Naive thymus-derived CD4-positive, alpha-beta T cell (primary cell): ENCODE data around the gene TBC1D10A. TPM values are rescaled to one million over a fixed set of nuclear protein-coding genes. Genes with fewer than 3 reads are reported as not detected.

ENCODE experiments used
- ATAC-seq: fragments of 150-1000 bp; cut with Tn5 transposase; 2 replicates; pipeline ENCODE4 v1.10.0; 2021; ENCODE audit warnings: mild to moderate bottlenecking, moderate library complexity
- CTCF ChIA-PET: fragments of 350-600 bp; sonication (Branson Sonifier 250); formaldehyde crosslinking; loops from one replicate; lab custom pipeline; 2021; ENCODE audit warnings: antibody characterized with exemption; lab: Charles Lee
- POLR2A ChIA-PET: fragments of 350-600 bp; sonication (Branson Sonifier 250); formaldehyde crosslinking; loops from one replicate; lab custom pipeline; 2021; ENCODE audit warnings: antibody characterized with exemption, inconsistent platforms; lab: Charles Lee
- DNase-seq, 9 donors: peaks; one replicate each; pipeline versions ENCODE4 v3.0.0 to v3.0.0-alpha.2; 2020 to 2022; ENCODE audit warnings: mixed read lengths in 1 of 9
- H3K27ac ChIP-seq: one replicate; pipeline ENCODE4 v1.7.0; 2013; ENCODE audit warnings: mild to moderate bottlenecking, low read depth, low read length, moderate library complexity
- H3K27me3 ChIP-seq, 2 donors: one replicate each; pipeline ENCODE4 v1.7.0; 2013; ENCODE audit warnings: low read length in 2 of 2, mild to moderate bottlenecking in 2 of 2, moderate library complexity in 2 of 2; ENCODE audit not compliant: control insufficient read depth in 2 of 2, insufficient read depth in 2 of 2
- H3K36me3 ChIP-seq, 3 experiments: 1 replicate in 2 of 3; 2 replicates in 1 of 3; pipeline ENCODE4 v1.7.0; 2013; ENCODE audit warnings: low read length in 3 of 3, mild to moderate bottlenecking in 3 of 3, moderate library complexity in 1 of 3; ENCODE audit not compliant: insufficient read depth in 3 of 3, control insufficient read depth in 2 of 3
- H3K4me1 ChIP-seq, 2 donors: one replicate each; pipeline ENCODE4 v1.7.0; 2013; ENCODE audit warnings: low read length in 2 of 2, mild to moderate bottlenecking in 2 of 2, moderate library complexity in 1 of 2; ENCODE audit not compliant: control insufficient read depth in 2 of 2, insufficient read depth in 2 of 2
- H3K4me3 ChIP-seq: 2 replicates; pipeline ENCODE4 v1.7.0; 2013; ENCODE audit warnings: mild to moderate bottlenecking, low read length
- H3K9me3 ChIP-seq, 3 experiments: 1 replicate in 2 of 3; 2 replicates in 1 of 3; pipeline ENCODE4 v1.7.0; 2013; ENCODE audit warnings: low read length in 3 of 3; ENCODE audit not compliant: control insufficient read depth in 2 of 3
- H3K27ac Mint-ChIP-seq, 9 donors: one replicate each; pipeline ENCODE4 v1.8.0; 2020 to 2022; ENCODE audit warnings: mixed read lengths in 9 of 9, mild to moderate bottlenecking in 8 of 9, moderate library complexity in 5 of 9, inconsistent platforms in 2 of 9
- H3K27me3 Mint-ChIP-seq, 5 donors: one replicate each; pipeline ENCODE4 v1.8.0; 2021 to 2022; ENCODE audit warnings: mixed read lengths in 5 of 5, mild to moderate bottlenecking in 1 of 5
- H3K36me3 Mint-ChIP-seq, 5 donors: one replicate each; pipeline ENCODE4 v1.8.0; 2020 to 2022; ENCODE audit warnings: mixed read lengths in 5 of 5, mild to moderate bottlenecking in 3 of 5, inconsistent platforms in 1 of 5
- H3K4me1 Mint-ChIP-seq, 7 donors: one replicate each; pipeline ENCODE4 v1.8.0; 2020 to 2022; ENCODE audit warnings: mixed read lengths in 7 of 7, mild to moderate bottlenecking in 3 of 7, inconsistent platforms in 1 of 7
- H3K4me3 Mint-ChIP-seq, 10 donors: one replicate each; pipeline ENCODE4 v1.8.0; 2020 to 2022; ENCODE audit warnings: mild to moderate bottlenecking in 10 of 10, mixed read lengths in 10 of 10, moderate library complexity in 6 of 10, inconsistent platforms in 2 of 10
- H3K9me3 Mint-ChIP-seq, 11 donors: one replicate each; pipeline ENCODE4 v1.8.0; 2020 to 2022; ENCODE audit warnings: mixed read lengths in 11 of 11, mild to moderate bottlenecking in 4 of 11, inconsistent platforms in 1 of 11, moderate library complexity in 1 of 11
- intact Hi-C, 2 donors: fragments of 100-400 bp; cut with micrococcal nuclease; formaldehyde crosslinking; loops; one replicate each; pipeline ENCODE4 v1.15.1; 2023
- polyA plus RNA-seq, 2 donors: library from polyadenylated mRNA; unstranded; fragments of 300-500 nt; fragmentation: Illumina TruSeq; gene quantifications; one replicate each; pipeline ENCODE4 v1.2.3, GENCODE V29; 2021
- total RNA-seq, 6 experiments: library from RNA in 5 of 6; stranded (reverse) in 5 of 6; gene quantifications; 1 replicate in 5 of 6; 2 replicates in 1 of 6; pipeline ENCODE4 v1.2.3 and lab custom pipeline; 2021 to 2026

Gene TBC1D10A
- total and polyA plus RNA-seq, 7 experiments from 2014 or later: 47.2 to 84.7 (median 70.9) TPM

DNA sequence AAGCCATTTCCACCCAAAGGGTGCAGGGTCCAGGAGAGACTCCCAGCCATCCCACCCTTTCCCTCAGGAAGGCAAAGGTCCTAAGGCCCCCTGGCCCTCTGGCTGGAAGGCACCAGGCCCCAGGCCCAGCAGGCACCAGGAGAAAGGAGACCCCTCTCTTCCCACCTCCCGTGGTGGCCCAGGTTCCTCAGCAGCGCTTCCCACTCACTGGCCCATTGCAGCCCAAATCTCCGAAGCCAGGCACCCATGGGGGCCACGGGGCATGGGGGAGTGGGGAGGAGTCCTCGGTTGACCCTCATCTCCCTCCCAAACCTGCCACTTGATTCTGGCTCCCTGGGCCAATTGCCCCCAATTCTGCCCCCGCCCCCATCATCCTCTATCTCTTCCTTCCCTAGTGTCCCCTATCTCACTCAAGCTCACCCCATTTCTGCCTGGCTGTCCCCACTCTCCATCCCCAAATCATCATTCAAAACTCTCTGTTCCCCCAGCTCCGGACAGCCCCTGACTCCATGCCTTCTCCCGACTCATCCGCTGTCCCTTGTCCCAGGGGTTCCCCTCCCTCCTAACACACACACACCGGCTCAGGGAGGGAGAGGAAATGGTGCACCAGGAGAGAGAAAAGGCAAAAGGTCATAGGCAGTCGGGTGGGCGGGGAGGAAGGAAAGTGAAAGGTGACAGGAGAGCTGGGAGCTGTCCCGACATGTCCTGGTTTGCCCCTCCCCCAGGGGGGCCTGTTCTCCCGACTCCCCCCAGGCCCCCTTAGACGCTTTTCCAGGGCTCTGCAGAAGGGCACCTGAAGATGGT is 81.4 kb downstream of the TBC1D10A start:
- H3K4me3 ChIP-seq: peak overlapping the region; percentile 58
- H3K27ac ChIP-seq: no peak overlapping the region
- no peaks in the 10 kb centered on the region for H3K27me3 ChIP-seq
- H3K27ac Mint-ChIP-seq: peak overlapping the region in 2 of 9 donors; percentile 53 to 99
- ATAC-seq (no peak), DNase-seq (peak in 1 of 9 donors; percentile 57)
- H3K4me3 Mint-ChIP-seq: peak overlapping the region in 9 of 10 donors; percentile 60 to 97 (median 86)
- H3K36me3 Mint-ChIP-seq: peaks cover 0 to 48% (median 0%) of the 10 kb centered on the region in 5 donors
- no peaks in the 10 kb centered on the region for H3K9me3 Mint-ChIP-seq
- H3K9me3 ChIP-seq: no peaks in the 10 kb centered on the region
- no peaks in the 10 kb centered on the region for H3K36me3 ChIP-seq
- CTCF ChIA-PET: interaction anchor here (0.7 kb wide), 1 partner anchor 137 kb away, joined by 3 read pairs; no protein-coding TSS in a partner anchor
- H3K27me3 Mint-ChIP-seq: peaks cover 0 to 37% (median 6%) of the 10 kb centered on the region in 5 donors
- intact Hi-C loops: no loop called here
- POLR2A ChIA-PET: interaction anchor here (0.5 kb wide), 1 partner anchor 27 kb away, joined by 3 read pairs; no protein-coding TSS in a partner anchor
- H3K4me1 ChIP-seq: peaks cover 0 to 18% of the 10 kb centered on the region in 2 donors
- peaks cover 6 to 75% (median 26%) of the 10 kb centered on the region in 7 donors for H3K4me1 Mint-ChIP-seq

DNA sequence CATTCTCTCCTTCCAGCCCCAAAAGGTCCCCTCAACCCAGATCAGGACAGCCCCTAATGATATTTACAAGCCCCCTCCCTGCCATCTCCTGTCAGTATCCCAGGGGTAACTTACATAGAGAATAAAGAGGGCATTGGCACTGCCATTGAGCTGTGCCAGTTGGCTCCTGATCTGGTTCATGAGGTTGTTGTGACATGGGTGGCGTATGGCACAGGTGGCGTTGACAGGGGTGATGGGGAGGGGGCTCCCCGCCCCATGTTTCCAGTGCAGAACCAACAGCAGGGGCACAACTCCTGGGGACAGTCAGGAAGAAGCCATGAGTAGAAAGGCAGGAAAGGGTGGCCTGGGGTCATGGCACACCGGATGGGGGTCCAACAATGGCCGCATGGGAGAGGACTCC is 82.1 kb downstream of the TBC1D10A start:
- Histone ChIP-seq H3K4me1 (peaks cover 0 to 18% of the 10 kb centered on the region in 2 donors), H3K27me3 (no peaks in the 10 kb centered on the region), H3K27ac (no peak overlapping the region), H3K9me3 (no peaks in the 10 kb centered on the region), H3K36me3 (no peaks in the 10 kb centered on the region), H3K4me3 (no peak overlapping the region)
- ChIA-PET POLR2A (interaction anchor here (0.5 kb wide), 1 partner anchor 26 kb away, joined by 3 read pairs; no protein-coding TSS in a partner anchor), CTCF (no interaction called here)
- H3K27me3 Mint-ChIP-seq: peaks cover 0 to 37% (median 6%) of the 10 kb centered on the region in 5 donors
- intact Hi-C loops: no loop called here
- H3K4me3 Mint-ChIP-seq: peak overlapping the region in 8 of 10 donors; percentile 10 to 97 (median 62)
- DNase-seq (no peak), ATAC-seq (no peak)
- no peaks in the 10 kb centered on the region for H3K9me3 Mint-ChIP-seq
- peaks cover 0 to 49% (median 0%) of the 10 kb centered on the region in 5 donors for H3K36me3 Mint-ChIP-seq
- H3K4me1 Mint-ChIP-seq: peaks cover 6 to 73% (median 24%) of the 10 kb centered on the region in 7 donors
- H3K27ac Mint-ChIP-seq: peak overlapping the region in 2 of 9 donors; percentile 47 to 99

DNA sequence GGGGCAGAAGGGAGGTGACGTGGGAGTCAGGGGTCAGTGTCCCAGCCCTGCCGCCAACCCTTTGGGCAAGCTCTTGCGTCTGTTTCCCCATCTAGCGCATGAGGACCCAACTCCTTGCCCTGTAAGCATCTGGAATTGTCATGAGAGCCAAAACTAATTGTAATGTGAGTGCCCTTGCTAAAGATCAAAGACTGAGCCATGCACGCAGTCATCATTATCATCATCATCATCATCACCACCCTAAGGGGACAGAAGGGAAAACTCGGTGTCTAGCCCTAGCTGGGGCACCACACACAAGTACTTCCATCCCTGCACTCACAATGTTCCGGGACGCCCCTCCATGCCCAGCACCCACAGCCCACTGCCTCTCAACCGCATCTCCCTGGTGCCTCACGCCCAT is 82.7 kb downstream of the TBC1D10A start:
- Mint-ChIP-seq H3K4me3 (peak overlapping the region in 3 of 10 donors; percentile 33 to 97 (median 39)), H3K9me3 (no peaks in the 10 kb centered on the region), H3K27ac (peak overlapping the region in 1 of 9 donors; percentile 99), H3K27me3 (peaks cover 0 to 37% (median 6%) of the 10 kb centered on the region in 5 donors), H3K36me3 (peaks cover 0 to 51% (median 0%) of the 10 kb centered on the region in 5 donors), H3K4me1 (peaks cover 6 to 77% (median 21%) of the 10 kb centered on the region in 7 donors)
- Histone ChIP-seq H3K9me3 (no peaks in the 10 kb centered on the region), H3K27ac (no peak overlapping the region), H3K4me1 (peaks cover 0 to 18% of the 10 kb centered on the region in 2 donors), H3K27me3 (no peaks in the 10 kb centered on the region), H3K4me3 (no peak overlapping the region), H3K36me3 (no peaks in the 10 kb centered on the region)
- CTCF ChIA-PET: no interaction called here
- intact Hi-C loops: no loop called here
- ATAC-seq (no peak), DNase-seq (no peak)
- POLR2A ChIA-PET: no interaction called here

DNA sequence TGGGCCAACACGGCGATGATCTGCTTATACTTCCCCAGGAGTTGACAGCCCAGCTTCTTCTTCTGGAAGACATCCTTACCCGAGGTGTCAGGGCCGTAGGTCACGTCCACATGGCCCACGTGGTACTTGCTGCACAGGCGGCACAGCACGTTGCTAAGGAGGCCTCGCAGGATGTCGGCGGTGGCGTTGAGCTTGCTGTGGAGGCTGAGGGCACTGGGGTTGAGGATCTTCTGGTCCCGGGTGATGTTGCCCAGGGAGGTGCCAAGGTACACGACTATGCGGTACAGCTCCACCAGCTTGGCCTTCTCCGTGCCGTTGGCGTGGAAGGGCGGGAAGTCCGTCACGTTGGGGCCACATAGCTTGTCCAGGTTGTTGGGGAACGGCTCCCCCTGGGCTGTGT is 83.1 kb downstream of the TBC1D10A start:
- CTCF ChIA-PET: no interaction called here
- H3K4me3 Mint-ChIP-seq: peak overlapping the region in 1 of 10 donors; percentile 97

More for the DNA sequence above, 83.1 kb downstream of the TBC1D10A start:
- ATAC-seq: no peak
- Histone ChIP-seq H3K9me3 (no peaks in the 10 kb centered on the region), H3K27ac (no peak overlapping the region), H3K4me1 (peaks cover 0 to 18% of the 10 kb centered on the region in 2 donors), H3K36me3 (no peaks in the 10 kb centered on the region), H3K27me3 (no peaks in the 10 kb centered on the region), H3K4me3 (no peak overlapping the region)
- intact Hi-C loops: no loop called here
- POLR2A ChIA-PET: no interaction called here
- Mint-ChIP-seq H3K9me3 (no peaks in the 10 kb centered on the region), H3K27ac (peak overlapping the region in 1 of 9 donors; percentile 99), H3K36me3 (peaks cover 0 to 55% (median 0%) of the 10 kb centered on the region in 5 donors), H3K27me3 (peaks cover 0 to 36% (median 5%) of the 10 kb centered on the region in 5 donors), H3K4me1 (peaks cover 6 to 80% (median 20%) of the 10 kb centered on the region in 7 donors)
- no peak for DNase-seq

Other genes with a start within 250 kb of the TBC1D10A start
- under 1 TPM in 1 of 5 experiments, not detected in 4; 0.34 TPM for gene HORMAD2, start 246.5 kb downstream of the TBC1D10A start, total RNA-seq
- not detected for gene HORMAD2, start 246.5 kb downstream of the TBC1D10A start, polyA plus RNA-seq
- gene LIF, start 80.2 kb downstream of the TBC1D10A start, total RNA-seq: 100 to 1,000 TPM in 1 of 5 experiments, under 1 TPM in 2, not detected in 2; 0.64 to 260 (median 0.98) TPM
- not detected for gene LIF, start 80.2 kb downstream of the TBC1D10A start, polyA plus RNA-seq
- gene OSM, start 60.1 kb downstream of the TBC1D10A start, total RNA-seq: 100 to 1,000 TPM in 1 of 5 experiments, 10 to 100 TPM in 2, 1 to 10 TPM in 1, under 1 TPM in 1; 0.49 to 158 (median 46.0) TPM
- 1 to 10 TPM; 2.0 to 6.3 TPM for gene OSM, start 60.1 kb downstream of the TBC1D10A start, polyA plus RNA-seq
- gene CASTOR1, start 37.4 kb downstream of the TBC1D10A start, total RNA-seq: 10 to 100 TPM; 12.4 to 21.3 (median 17.9) TPM
- 10 to 100 TPM; 19.0 to 43.0 TPM for gene CASTOR1, start 37.4 kb downstream of the TBC1D10A start, polyA plus RNA-seq
- 100 to 1,000 TPM; 267 to 341 (median 284) TPM for gene SF3A1, start 30.0 kb upstream of the TBC1D10A start, total RNA-seq
- gene SF3A1, start 30.0 kb upstream of the TBC1D10A start, polyA plus RNA-seq: 100 to 1,000 TPM in 1 of 2 donors, 10 to 100 TPM in 1; 83.2 to 115 TPM
- 1 to 10 TPM; 1.8 to 6.9 (median 3.2) TPM for gene CCDC157, start 30.1 kb upstream of the TBC1D10A start, total RNA-seq
- 1 to 10 TPM; 1.4 to 2.1 TPM for gene CCDC157, start 30.1 kb upstream of the TBC1D10A start, polyA plus RNA-seq
- gene RNF215, start 60.5 kb upstream of the TBC1D10A start, total RNA-seq: 10 to 100 TPM in 1 of 5 experiments, 1 to 10 TPM in 4; 4.3 to 10.8 (median 5.3) TPM
- gene RNF215, start 60.5 kb upstream of the TBC1D10A start, polyA plus RNA-seq: 1 to 10 TPM in 1 of 2 donors, under 1 TPM in 1; 0.08 to 1.1 TPM
- 100 to 1,000 TPM in 1 of 5 experiments, 10 to 100 TPM in 4; 10.7 to 147 (median 16.5) TPM for gene SEC14L2, start 70.1 kb upstream of the TBC1D10A start, total RNA-seq
- gene SEC14L2, start 70.1 kb upstream of the TBC1D10A start, polyA plus RNA-seq: 10 to 100 TPM; 12.7 to 20.7 TPM
- 10 to 100 TPM; 10.2 to 68.2 (median 23.6) TPM for gene MTFP1, start 98.8 kb upstream of the TBC1D10A start, total RNA-seq
- gene MTFP1, start 98.8 kb upstream of the TBC1D10A start, polyA plus RNA-seq: 10 to 100 TPM; 26.7 to 30.4 TPM
- not detected for gene SEC14L3, start 145.1 kb upstream of the TBC1D10A start, total RNA-seq
- gene SEC14L3, start 145.1 kb upstream of the TBC1D10A start, polyA plus RNA-seq: not detected
- not detected for gene SEC14L4, start 178.8 kb upstream of the TBC1D10A start, total RNA-seq
- not detected for gene SEC14L4, start 178.8 kb upstream of the TBC1D10A start, polyA plus RNA-seq
- not detected for gene SEC14L6, start 219.8 kb upstream of the TBC1D10A start, total RNA-seq
- gene SEC14L6, start 219.8 kb upstream of the TBC1D10A start, polyA plus RNA-seq: not detected
- gene GAL3ST1, start 247.7 kb upstream of the TBC1D10A start, total RNA-seq: 1 to 10 TPM in 2 of 5 experiments, under 1 TPM in 1, not detected in 2; 0.56 to 4.8 (median 4.0) TPM
- 1 to 10 TPM in 1 of 2 donors, under 1 TPM in 1; 0.21 to 2.4 TPM for gene GAL3ST1, start 247.7 kb upstream of the TBC1D10A start, polyA plus RNA-seq